Breast epithelium (tissue), 4 donors: ENCODE data around the gene C16orf78. TPM values are rescaled to one million over a fixed set of nuclear protein-coding genes. Genes with fewer than 3 reads are reported as not detected.

ENCODE experiments used
- DNase-seq, 2 donors: peaks; one replicate each; pipeline ENCODE4 v3.0.0-alpha.2; 2019; ENCODE audit warnings: low spot score in 2 of 2
- H3K27ac ChIP-seq, 2 donors: fragments of 200-600 bp; sonication (generic) in 1 of 2; one replicate each; pipeline ENCODE4 v1.5.1; 2016 to 2019; ENCODE audit warnings: mild to moderate bottlenecking in 1 of 2
- H3K27me3 ChIP-seq, 2 donors: fragments of 200-600 bp; sonication (generic) in 1 of 2; one replicate each; pipeline versions ENCODE4 v1.5.1 to v1.6.0; 2017 to 2019; ENCODE audit warnings: control low read depth in 1 of 2, mild to moderate bottlenecking in 1 of 2
- H3K36me3 ChIP-seq: fragments of 200-600 bp; one replicate; pipeline ENCODE4 v1.5.1; 2019
- H3K4me1 ChIP-seq, 2 donors: fragments of 200-600 bp; sonication (generic); one replicate each; pipeline ENCODE4 v1.5.1; 2016 to 2019; ENCODE audit warnings: control low read depth in 1 of 2
- H3K4me3 ChIP-seq, 3 donors: fragments of 200-600 bp; sonication (generic); 1 replicate in 2 of 3; 2 replicates in 1 of 3; pipeline ENCODE4 v1.5.1; 2016 to 2019; ENCODE audit warnings: mild to moderate bottlenecking in 3 of 3, moderate library complexity in 2 of 3
- H3K9me3 ChIP-seq, 2 donors: fragments of 200-600 bp; sonication (generic) in 1 of 2; one replicate each; pipeline ENCODE4 v1.5.1; 2016 to 2019; ENCODE audit warnings: control low read depth in 1 of 2
- CTCF ChIP-seq, 3 donors: fragments of 450-650 bp; IDR thresholded peaks; one replicate each; pipeline ENCODE4 v1.5.1; 2016 to 2017; ENCODE audit warnings: antibody characterized with exemption in 3 of 3, mild to moderate bottlenecking in 3 of 3, moderate library complexity in 3 of 3
- POLR2A ChIP-seq: fragments of 450-650 bp; IDR thresholded peaks from one replicate; pipeline ENCODE4 v1.6.1; 2016; ENCODE audit warnings: antibody characterized with exemption, mild to moderate bottlenecking, moderate library complexity
- POLR2AphosphoS5 ChIP-seq, 3 donors: sonication (generic); formaldehyde crosslinking; IDR thresholded peaks; one replicate each; pipeline ENCODE4 v1.6.1; 2017; ENCODE audit warnings: antibody characterized with exemption in 3 of 3
- intact Hi-C: fragments of 100-400 bp; cut with DNase I; formaldehyde crosslinking; loops from one replicate; pipeline ENCODE4 v1.15.1; 2023; ENCODE audit warnings: low total_unique reads
- total RNA-seq, 3 donors: library from RNA; depleted of rRNA; stranded (reverse); fragments of >200 nt; gene quantifications; one replicate each; pipeline ENCODE4 v1.1.0, GENCODE V29; 2016

Gene C16orf78
- total RNA-seq, 3 donors from 2014 or later = not detected

GRCh38 chr16:49434733-49435132, 61.1 kb downstream of the C16orf78 start:
- H3K36me3 ChIP-seq = no peaks in the 10 kb centered on the region
- DNase-seq = no peak
- H3K9me3 ChIP-seq = no peaks in the 10 kb centered on the region
- TF ChIP-seq POLR2A (no peak), CTCF (IDR thresholded peaks at IDR 0.05) (no peak), POLR2AphosphoS5 (IDR thresholded peaks at IDR 0.05) (no peak)
- H3K4me1 ChIP-seq = no peaks in the 10 kb centered on the region
- peaks cover 0 to 4% of the 10 kb centered on the region in 2 donors for H3K27me3 ChIP-seq
- intact Hi-C loops = no loop called here
- H3K4me3 ChIP-seq = no peak overlapping the region
- no peak overlapping the region for H3K27ac ChIP-seq

GRCh38 chr16:49436181-49436580, 62.6 kb downstream of the C16orf78 start:
- Histone ChIP-seq H3K4me1 (no peaks in the 10 kb centered on the region), H3K27me3 (peaks cover 0 to 4% of the 10 kb centered on the region in 2 donors), H3K36me3 (no peaks in the 10 kb centered on the region), H3K27ac (no peak overlapping the region), H3K9me3 (no peaks in the 10 kb centered on the region), H3K4me3 (no peak overlapping the region)
- DNase-seq = no peak
- intact Hi-C loops = no loop called here
- TF ChIP-seq POLR2A (no peak), POLR2AphosphoS5 (IDR thresholded peaks at IDR 0.05) (no peak), CTCF (IDR thresholded peaks at IDR 0.05) (no peak)

GRCh38 chr16:49437344-49437743, 63.7 kb downstream of the C16orf78 start:
- TF ChIP-seq POLR2AphosphoS5 (IDR thresholded peaks at IDR 0.05) = no peak
- TF ChIP-seq CTCF (IDR thresholded peaks at IDR 0.05) = no peak
- TF ChIP-seq POLR2A = no peak
- DNase-seq = no peak
- Histone ChIP-seq H3K27me3 (no peaks in the 10 kb centered on the region), H3K27ac (no peak overlapping the region), H3K36me3 (no peaks in the 10 kb centered on the region), H3K4me3 (no peak overlapping the region), H3K4me1 (no peaks in the 10 kb centered on the region), H3K9me3 (no peaks in the 10 kb centered on the region)
- intact Hi-C loops = no loop called here

- Histone ChIP-seq H3K36me3 (no peaks in the 10 kb centered on the region), H3K27ac (no peak overlapping the region), H3K27me3 (no peaks in the 10 kb centered on the region), H3K4me1 (no peaks in the 10 kb centered on the region), H3K9me3 (no peaks in the 10 kb centered on the region), H3K4me3 (no peak overlapping the region)
- DNase-seq = no peak
- no peak for TF ChIP-seq POLR2A
- no peak for TF ChIP-seq POLR2AphosphoS5 (IDR thresholded peaks at IDR 0.05)
- no peak for TF ChIP-seq CTCF (IDR thresholded peaks at IDR 0.05)
- intact Hi-C loops = no loop called here
Measured at GRCh38 chr16:49439050-49439449, 65.4 kb downstream of the C16orf78 start.

- H3K4me3 ChIP-seq = no peak overlapping the region
- H3K4me1 ChIP-seq = no peaks in the 10 kb centered on the region
- no peaks in the 10 kb centered on the region for H3K27me3 ChIP-seq
- H3K36me3 ChIP-seq = no peaks in the 10 kb centered on the region
- TF ChIP-seq POLR2A (no peak), CTCF (IDR thresholded peaks at IDR 0.05) (no peak), POLR2AphosphoS5 (IDR thresholded peaks at IDR 0.05) (no peak)
- intact Hi-C loops = no loop called here
- no peaks in the 10 kb centered on the region for H3K9me3 ChIP-seq
- no peak for DNase-seq
- H3K27ac ChIP-seq = no peak overlapping the region
Measured at GRCh38 chr16:49439676-49440075, 66.1 kb downstream of the C16orf78 start.
